CD4-positive, alpha-beta T cell treated with Interleukin-15 for 4 hours (primary cell): ENCODE measurements around the gene DRD3.

Source experiments
- DNase-seq: peaks from one replicate; pipeline ENCODE4 v3.0.0-alpha.2; 2020; ENCODE audit warnings: low spot score

Gene DRD3

GRCh38 chr3:114178770-114179368 lies at the start of gene DRD3:
Gene DRD3, minus strand, starts transcription at chr3:114179052. Its CDS starts 7,060 bp downstream, at chr3:114171992.
- peak; percentile 18 for DNase-seq

GRCh38 chr3:114227076-114227475 lies 48.2 kb upstream of the DRD3 start:
- DNase-seq, result no peak

- no peak for DNase-seq
Observed at GRCh38 chr3:114226313-114226712, 47.5 kb upstream of the DRD3 start.

GRCh38 chr3:114223143-114223542 lies 44.3 kb upstream of the DRD3 start:
- DNase-seq, result peak; percentile 74

- no peak for DNase-seq
Observed at GRCh38 chr3:114221881-114222264, 43.0 kb upstream of the DRD3 start.

GRCh38 chr3:114221165-114221880 lies 42.5 kb upstream of the DRD3 start:
- peak; percentile 82 for DNase-seq

- no peak for DNase-seq
Observed at GRCh38 chr3:114219741-114220140, 40.9 kb upstream of the DRD3 start.

- no peak for DNase-seq
Observed at GRCh38 chr3:114218578-114219185, 39.8 kb upstream of the DRD3 start.

- no peak for DNase-seq
Observed at GRCh38 chr3:114218006-114218405, 39.2 kb upstream of the DRD3 start.

- no peak for DNase-seq
Observed at GRCh38 chr3:114217266-114217665, 38.4 kb upstream of the DRD3 start.

- DNase-seq, result no peak
Observed at GRCh38 chr3:114216186-114216970, 37.5 kb upstream of the DRD3 start.

- peak; percentile 81 for DNase-seq
Observed at GRCh38 chr3:114214542-114215341, 35.9 kb upstream of the DRD3 start.

- peak; percentile 88 for DNase-seq
Observed at GRCh38 chr3:114213627-114214541, 35.0 kb upstream of the DRD3 start.

GRCh38 chr3:114213292-114213626 lies 34.4 kb upstream of the DRD3 start:
- DNase-seq, result no peak

GRCh38 chr3:114212646-114213045 lies 33.8 kb upstream of the DRD3 start:
- no peak for DNase-seq

- no peak for DNase-seq
Observed at GRCh38 chr3:114207768-114208167, 28.9 kb upstream of the DRD3 start.

- DNase-seq, result no peak
Observed at GRCh38 chr3:114206342-114206741, 27.5 kb upstream of the DRD3 start.

- DNase-seq, result no peak
Observed at GRCh38 chr3:114205541-114205940, 26.7 kb upstream of the DRD3 start.

- no peak for DNase-seq
Observed at GRCh38 chr3:114194750-114195149, 15.9 kb upstream of the DRD3 start.

GRCh38 chr3:114192136-114192535 lies 13.3 kb upstream of the DRD3 start:
- no peak for DNase-seq

- DNase-seq, result no peak
Observed at GRCh38 chr3:114186501-114186900, 7.6 kb upstream of the DRD3 start.
